Anterior cingulate cortex (tissue), 58 donors: Measurements from ENCODE around the gene TAAR8.
"Not testable (repeated sequence)": the region's sequence is repeated elsewhere in the genome, so short reads cannot be mapped to it uniquely, and the experiment has no call there.

Source experiments
- DNase-seq, 58 donors: peaks; one replicate each; lab custom pipeline; 2025; lab: John Stamatoyannopoulos, UW

TAAR8 gene

GRCh38 chr6:132537977-132538376, 14.5 kb upstream of the TAAR8 start, which contains the start of gene TAAR9:
TSS of gene TAAR9 (plus strand) at chr6:132538277. CDS start at chr6:132538290, 13 bp downstream.
- DNase-seq: no peak

GRCh38 chr6:132544826-132545225, 7.6 kb upstream of the TAAR8 start:
- DNase-seq: no peak

- no peak for DNase-seq
These were observed 3.6 kb upstream of the TAAR8 start for GRCh38 chr6:132548746-132549463.

GRCh38 chr6:132551214-132551613, 1.3 kb upstream of the TAAR8 start:
- DNase-seq: no peak

- DNase-seq: not testable (repeated sequence)
These were observed 7.6 kb downstream of the TAAR8 start for GRCh38 chr6:132560087-132560486.

GRCh38 chr6:132566404-132566803, 13.9 kb downstream of the TAAR8 start:
- DNase-seq: no peak

- DNase-seq: no peak
These were observed 15.1 kb downstream of the TAAR8 start for GRCh38 chr6:132567566-132567965.

- DNase-seq: peak in 1 of 58 donors; percentile 4
These were observed 16.1 kb downstream of the TAAR8 start for GRCh38 chr6:132568611-132569010.

- DNase-seq: peak in 35 of 58 donors; percentile 0 to 79 (median 35)
These were observed 16.7 kb downstream of the TAAR8 start for GRCh38 chr6:132569170-132569569.

- DNase-seq: peak in 40 of 58 donors; percentile 2 to 66 (median 23)
These were observed 17.8 kb downstream of the TAAR8 start, which contains the start of gene TAAR6 for GRCh38 chr6:132570221-132570777. TSS of gene TAAR6 (plus strand) at chr6:132570322. CDS start at chr6:132570322, 0 bp downstream.

GRCh38 chr6:132571774-132572173, 19.3 kb downstream of the TAAR8 start:
- no peak for DNase-seq

GRCh38 chr6:132584698-132585097, 32.2 kb downstream of the TAAR8 start:
- no peak for DNase-seq

GRCh38 chr6:132587424-132587823, 35.0 kb downstream of the TAAR8 start:
- DNase-seq: no peak

GRCh38 chr6:132589454-132589853, 37.0 kb downstream of the TAAR8 start, which contains the start of gene TAAR5:
TSS of gene TAAR5 (minus strand) at chr6:132589741. CDS start at chr6:132589686, 55 bp downstream.
- no peak for DNase-seq

- no peak for DNase-seq
These were observed 37.9 kb downstream of the TAAR8 start for GRCh38 chr6:132590362-132590761.

- no peak for DNase-seq
These were observed 40.4 kb downstream of the TAAR8 start for GRCh38 chr6:132592855-132593254.

- no peak for DNase-seq
These were observed 43.7 kb downstream of the TAAR8 start for GRCh38 chr6:132596201-132596600.

- DNase-seq: no peak
These were observed 46.0 kb downstream of the TAAR8 start for GRCh38 chr6:132598473-132598872.

GRCh38 chr6:132600900-132601299, 48.4 kb downstream of the TAAR8 start:
- not testable (repeated sequence) for DNase-seq
